Panc1 (cell line): ENCODE measurements around the gene GRIN1. TPM values are rescaled to one million over a fixed set of nuclear protein-coding genes. Genes with fewer than 3 reads are reported as not detected.

Experiments
- ATAC-seq: fragments of 200-7000 bp; cut with Tn5 transposase; 2 replicates; pipeline ENCODE4 v1.9.1; 2020; ENCODE audit warnings: mild to moderate bottlenecking, moderate library complexity
- BruUV-seq: library from RNA; stranded (reverse); fragments of 400-500 nt; replicated peaks from 2 replicates; lab custom pipeline; 2021; lab: Mats Ljungman, UMichigan
- CTCF ChIA-PET: fragments of 300-600 bp; sonication (Branson Sonifier 250); formaldehyde crosslinking; loops from one replicate; lab custom pipeline; 2022; ENCODE audit warnings: antibody characterized with exemption; lab: Charles Lee
- POLR2A ChIA-PET: fragments of 300-600 bp; sonication (Branson Sonifier 250); formaldehyde crosslinking; loops from one replicate; lab custom pipeline; 2022; ENCODE audit warnings: antibody characterized with exemption; lab: Charles Lee
- DNase-seq: peaks from one replicate; pipeline ENCODE4 v3.0.0-alpha.2; 2010; ENCODE audit warnings: low read depth, low spot score
- H3K27ac ChIP-seq: 2 replicates; pipeline ENCODE4 v1.5.1; 2011; ENCODE audit warnings: mild to moderate bottlenecking, low read length, inconsistent platforms
- H3K27me3 ChIP-seq: fragments of 200-500 bp; sonication (Bioruptor generic); 2 replicates; pipeline ENCODE4 v1.6.0; 2014; ENCODE audit warnings: low read length, inconsistent platforms; ENCODE audit not compliant: control insufficient read depth, insufficient read depth
- H3K36me3 ChIP-seq: fragments of 200-500 bp; sonication (Bioruptor generic); 2 replicates; pipeline ENCODE4 v1.5.1; 2014; ENCODE audit warnings: inconsistent platforms, mild to moderate bottlenecking, low read length, moderate library complexity; ENCODE audit not compliant: control insufficient read depth, insufficient read depth
- H3K4me1 ChIP-seq: 2 replicates; pipeline ENCODE4 v1.5.1; 2011; ENCODE audit warnings: inconsistent platforms, mild to moderate bottlenecking, low read length, moderate library complexity; ENCODE audit not compliant: control insufficient read depth, insufficient read depth
- H3K4me3 ChIP-seq, 2 experiments: 2 replicates each; pipeline ENCODE4 v1.5.1; 2011 to 2012; ENCODE audit warnings: low read depth in 2 of 2, low read length in 2 of 2, mild to moderate bottlenecking in 2 of 2, inconsistent platforms in 1 of 2, moderate library complexity in 1 of 2
- H3K9me3 ChIP-seq: fragments of 200-500 bp; sonication (Bioruptor generic); 2 replicates; pipeline ENCODE4 v1.5.1; 2014; ENCODE audit warnings: low read depth, mild to moderate bottlenecking, inconsistent platforms, low read length, moderate library complexity; ENCODE audit not compliant: control insufficient read depth, insufficient read depth
- POLR2AphosphoS5 ChIP-seq: IDR thresholded peaks from 2 replicates; pipeline ENCODE4 v1.6.1; 2012; ENCODE audit warnings: mild to moderate bottlenecking, low read depth, low read length, moderate library complexity
- SIN3A ChIP-seq: IDR thresholded peaks from 2 replicates; pipeline ENCODE4 v1.6.1; 2012; ENCODE audit warnings: low read depth, mild to moderate bottlenecking, low read length, moderate library complexity, borderline replicate concordance; ENCODE audit not compliant: insufficient read depth
- TCF7L2 ChIP-seq: IDR thresholded peaks from 2 replicates; pipeline ENCODE4 v1.6.1; 2011; ENCODE audit warnings: mild to moderate bottlenecking, low read depth, low read length, inconsistent platforms
- in situ Hi-C: cut with HindIII; loops from 2 replicates; pipeline ENCODE4 v1.10.0; 2016; ENCODE audit warnings: low sequenced_read_pairs, low pct_unique_long_range_greater_than_20kb
- intact Hi-C: fragments of 100-400 bp; cut with micrococcal nuclease; formaldehyde crosslinking; loops from one replicate; pipeline ENCODE4 v1.10.0; 2022; ENCODE audit not compliant: unreplicated experiment
- total RNA-seq: library from RNA; stranded (reverse); gene quantifications from one replicate; pipeline ENCODE4 v1.2.1, GENCODE V29; 2021; ENCODE audit not compliant: unreplicated experiment
- TF ChIP-seq, protein P1 (sequence below): fragments of 450-650 bp; IDR thresholded peaks from 2 replicates; pipeline ENCODE4 v1.5.1; 2017; ENCODE audit warnings: mild to moderate bottlenecking
- TF ChIP-seq, protein P2 (sequence below), 2 experiments: IDR thresholded peaks; 2 replicates each; pipeline ENCODE4 v1.6.1; 2011 to 2012; ENCODE audit warnings: low read depth in 2 of 2, control low read depth in 1 of 2, low read length in 1 of 2, mild to moderate bottlenecking in 1 of 2, moderate library complexity in 1 of 2; ENCODE audit not compliant: insufficient read depth in 1 of 2

The GRIN1 gene
- total RNA-seq, 1 experiment from 2014 or later: 4.9 TPM

DNA sequence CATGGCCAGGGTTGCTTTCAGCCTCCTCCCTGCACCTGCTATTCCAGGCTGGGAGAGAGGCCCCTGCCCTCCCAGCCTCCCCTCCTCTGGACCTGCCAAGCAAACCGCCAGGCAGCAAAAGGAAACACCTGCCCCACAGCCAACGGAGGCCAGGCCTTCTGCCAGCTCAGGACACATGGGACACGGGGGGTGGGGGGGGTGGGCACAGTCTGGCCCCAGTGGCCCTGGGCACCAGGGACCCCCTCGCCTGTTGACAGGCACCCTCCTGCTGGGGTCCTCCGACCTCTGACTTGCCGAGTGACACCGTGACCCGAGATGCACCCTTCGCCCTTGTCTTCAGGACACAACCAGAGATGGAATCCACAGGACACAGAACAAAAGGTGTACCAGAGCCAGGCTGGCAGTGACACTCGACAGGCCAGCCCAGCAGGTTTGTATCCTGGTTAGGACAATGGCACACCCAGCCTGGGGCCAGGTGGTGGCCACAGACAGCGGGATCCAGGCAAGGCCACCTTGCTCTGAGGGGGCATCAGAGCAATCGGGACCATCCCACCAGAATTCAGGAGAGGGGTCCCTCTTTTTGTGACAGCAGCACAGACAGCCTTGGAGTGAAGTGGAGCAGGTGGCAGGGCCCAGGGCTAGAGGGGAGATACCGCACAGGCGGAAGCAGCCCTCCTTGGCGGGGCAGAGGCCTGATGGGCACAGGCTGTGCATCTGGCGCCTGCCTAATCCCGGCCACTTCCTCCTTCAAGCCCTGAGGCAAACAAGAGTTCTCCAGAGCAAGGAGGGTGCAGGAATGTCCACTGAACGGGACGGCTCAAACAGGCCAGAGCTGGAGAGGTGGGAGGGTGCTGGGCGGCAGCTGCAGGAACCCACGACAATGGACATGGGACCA, 34.2 kb downstream of the GRIN1 start:
- Histone ChIP-seq H3K27ac (no peak overlapping the region), H3K4me1 (peaks cover 6% of the 10 kb centered on the region), H3K36me3 (no peaks in the 10 kb centered on the region), H3K4me3 (no peak overlapping the region), H3K27me3 (no peaks in the 10 kb centered on the region), H3K9me3 (no peaks in the 10 kb centered on the region)
- ChIA-PET CTCF (no interaction called here), POLR2A (no interaction called here)
- in situ Hi-C loops: no loop called here
- BruUV-seq: no TSS peak
- intact Hi-C loops: no loop called here
- no peak for DNase-seq
- TF ChIP-seq, protein P1, sequence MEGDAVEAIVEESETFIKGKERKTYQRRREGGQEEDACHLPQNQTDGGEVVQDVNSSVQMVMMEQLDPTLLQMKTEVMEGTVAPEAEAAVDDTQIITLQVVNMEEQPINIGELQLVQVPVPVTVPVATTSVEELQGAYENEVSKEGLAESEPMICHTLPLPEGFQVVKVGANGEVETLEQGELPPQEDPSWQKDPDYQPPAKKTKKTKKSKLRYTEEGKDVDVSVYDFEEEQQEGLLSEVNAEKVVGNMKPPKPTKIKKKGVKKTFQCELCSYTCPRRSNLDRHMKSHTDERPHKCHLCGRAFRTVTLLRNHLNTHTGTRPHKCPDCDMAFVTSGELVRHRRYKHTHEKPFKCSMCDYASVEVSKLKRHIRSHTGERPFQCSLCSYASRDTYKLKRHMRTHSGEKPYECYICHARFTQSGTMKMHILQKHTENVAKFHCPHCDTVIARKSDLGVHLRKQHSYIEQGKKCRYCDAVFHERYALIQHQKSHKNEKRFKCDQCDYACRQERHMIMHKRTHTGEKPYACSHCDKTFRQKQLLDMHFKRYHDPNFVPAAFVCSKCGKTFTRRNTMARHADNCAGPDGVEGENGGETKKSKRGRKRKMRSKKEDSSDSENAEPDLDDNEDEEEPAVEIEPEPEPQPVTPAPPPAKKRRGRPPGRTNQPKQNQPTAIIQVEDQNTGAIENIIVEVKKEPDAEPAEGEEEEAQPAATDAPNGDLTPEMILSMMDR: no peak
- TF ChIP-seq POLR2AphosphoS5 (no peak), TCF7L2 (no peak), SIN3A (no peak)
- TF ChIP-seq, protein P2, sequence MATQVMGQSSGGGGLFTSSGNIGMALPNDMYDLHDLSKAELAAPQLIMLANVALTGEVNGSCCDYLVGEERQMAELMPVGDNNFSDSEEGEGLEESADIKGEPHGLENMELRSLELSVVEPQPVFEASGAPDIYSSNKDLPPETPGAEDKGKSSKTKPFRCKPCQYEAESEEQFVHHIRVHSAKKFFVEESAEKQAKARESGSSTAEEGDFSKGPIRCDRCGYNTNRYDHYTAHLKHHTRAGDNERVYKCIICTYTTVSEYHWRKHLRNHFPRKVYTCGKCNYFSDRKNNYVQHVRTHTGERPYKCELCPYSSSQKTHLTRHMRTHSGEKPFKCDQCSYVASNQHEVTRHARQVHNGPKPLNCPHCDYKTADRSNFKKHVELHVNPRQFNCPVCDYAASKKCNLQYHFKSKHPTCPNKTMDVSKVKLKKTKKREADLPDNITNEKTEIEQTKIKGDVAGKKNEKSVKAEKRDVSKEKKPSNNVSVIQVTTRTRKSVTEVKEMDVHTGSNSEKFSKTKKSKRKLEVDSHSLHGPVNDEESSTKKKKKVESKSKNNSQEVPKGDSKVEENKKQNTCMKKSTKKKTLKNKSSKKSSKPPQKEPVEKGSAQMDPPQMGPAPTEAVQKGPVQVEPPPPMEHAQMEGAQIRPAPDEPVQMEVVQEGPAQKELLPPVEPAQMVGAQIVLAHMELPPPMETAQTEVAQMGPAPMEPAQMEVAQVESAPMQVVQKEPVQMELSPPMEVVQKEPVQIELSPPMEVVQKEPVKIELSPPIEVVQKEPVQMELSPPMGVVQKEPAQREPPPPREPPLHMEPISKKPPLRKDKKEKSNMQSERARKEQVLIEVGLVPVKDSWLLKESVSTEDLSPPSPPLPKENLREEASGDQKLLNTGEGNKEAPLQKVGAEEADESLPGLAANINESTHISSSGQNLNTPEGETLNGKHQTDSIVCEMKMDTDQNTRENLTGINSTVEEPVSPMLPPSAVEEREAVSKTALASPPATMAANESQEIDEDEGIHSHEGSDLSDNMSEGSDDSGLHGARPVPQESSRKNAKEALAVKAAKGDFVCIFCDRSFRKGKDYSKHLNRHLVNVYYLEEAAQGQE (IDR thresholded peaks at IDR 0.05; ENCODE audit: insufficient read depth in 1 of 2, low read depth in 2 of 2, low read length in 1 of 2): no peak
- no peak for ATAC-seq

DNA sequence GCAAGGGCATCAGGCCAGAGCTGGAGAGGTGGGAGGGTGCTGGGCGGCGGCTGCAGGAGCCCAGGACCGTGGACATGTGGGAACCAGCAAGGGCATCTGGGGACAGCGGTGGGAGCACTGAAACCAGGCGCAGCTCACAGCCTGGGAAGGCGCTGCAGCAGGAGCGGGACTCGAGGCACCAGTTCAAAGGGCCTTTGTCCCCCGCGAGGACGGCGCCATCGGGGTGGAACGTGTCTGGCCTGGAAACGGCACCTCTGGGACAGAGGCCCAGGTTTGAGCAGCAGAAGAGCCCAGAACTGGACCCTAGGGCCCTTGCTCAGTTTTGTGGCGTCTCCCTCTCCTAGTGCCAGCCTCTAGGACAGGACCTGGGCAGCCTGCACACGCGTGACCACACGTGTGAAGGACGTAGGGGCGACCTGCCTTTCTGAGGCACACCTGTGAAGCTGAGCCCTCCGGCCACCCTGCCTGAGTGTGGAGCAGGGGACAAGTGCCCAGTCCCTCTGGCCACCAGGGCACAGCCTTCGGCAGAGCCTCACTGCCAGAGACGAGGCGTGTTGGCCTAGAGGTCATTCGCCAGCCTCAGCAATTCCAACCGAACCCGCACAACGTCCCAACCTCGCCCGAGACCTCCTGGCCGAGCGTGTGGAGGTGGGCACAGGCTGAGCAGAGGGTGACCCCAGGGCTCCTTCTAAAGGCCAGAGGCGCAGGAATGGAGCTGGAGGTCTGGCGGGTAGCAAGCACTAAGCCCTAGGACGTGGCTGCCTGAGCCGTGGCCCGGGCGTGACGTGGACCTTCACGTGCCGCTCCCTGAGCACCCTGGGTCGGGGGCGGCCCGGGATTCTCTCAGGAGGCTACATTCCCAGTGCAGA, 35.1 kb downstream of the GRIN1 start:
- intact Hi-C loops: no loop called here
- CTCF ChIA-PET: no interaction called here
- no TSS peak for BruUV-seq
- Histone ChIP-seq H3K27ac (no peak overlapping the region), H3K4me3 (no peak overlapping the region), H3K36me3 (no peaks in the 10 kb centered on the region), H3K9me3 (no peaks in the 10 kb centered on the region), H3K4me1 (peaks cover 6% of the 10 kb centered on the region), H3K27me3 (no peaks in the 10 kb centered on the region)
- no peak for ATAC-seq
- in situ Hi-C loops: no loop called here
- POLR2A ChIA-PET: no interaction called here
- TF ChIP-seq, protein P1: no peak
- TF ChIP-seq POLR2AphosphoS5 (no peak), SIN3A (no peak), TCF7L2 (no peak)
- TF ChIP-seq, protein P2 (IDR thresholded peaks at IDR 0.05; ENCODE audit: insufficient read depth in 1 of 2, low read depth in 2 of 2, low read length in 1 of 2): no peak
- DNase-seq: no peak
